ENCODE measurements around the gene CACNA1C. TPM values are rescaled to one million over a fixed set of nuclear protein-coding genes. Genes with fewer than 3 reads are reported as not detected.

Gene CACNA1C
- total and polyA plus RNA-seq, 2 of the 4 experiments (the other 2 are of a cell fraction), result 1.6 to 2.6 TPM

GRCh38 chr12:2679068-2679815 lies 626.5 kb downstream of the CACNA1C start:
- CTCF ChIA-PET, result interaction anchor here (1.4 kb wide), 1 partner anchor 134 kb away, joined by 3 read pairs; no protein-coding TSS in a partner anchor
- in situ Hi-C loops (cut with MboI; ENCODE audit: low sequenced_read_pairs), result no loop called here
- 88% methylated on average over 16 of the region's 33 CpGs; no CpG with 5 or more reads in 1 of the 2 experiments for WGBS, 2 experiments (ENCODE audit: extremely low coverage in 2 of 2, insufficient read length in 1 of 2)

More at GRCh38 chr12:2679068-2679815, 626.5 kb downstream of the CACNA1C start:
- Histone ChIP-seq H2AK5ac (ENCODE audit: low read depth, low read length) (no peak overlapping the region), H3K9me1 (ENCODE audit: insufficient read depth, low read length) (no peaks in the 10 kb centered on the region), H3K4me1 (ENCODE audit: control insufficient read depth, insufficient read depth, low read length) (no peaks in the 10 kb centered on the region), H3K9ac (ENCODE audit: low read depth, low read length) (no peak overlapping the region), H2BK20ac (ENCODE audit: low read depth, low read length) (no peak overlapping the region), H2BK120ac (ENCODE audit: low read depth, low read length) (no peak overlapping the region), H3K23ac (ENCODE audit: low read depth, low read length) (no peak overlapping the region), H4K5ac (ENCODE audit: low read depth, low read length) (no peak overlapping the region), H3K4me2 (ENCODE audit: low read depth, low read length) (no peak overlapping the region), H4K20me1 (ENCODE audit: insufficient read depth, low read length) (no peaks in the 10 kb centered on the region), H3K9me3 (ENCODE audit: control insufficient read depth, insufficient read depth, low read length) (no peaks in the 10 kb centered on the region), H3K18ac (ENCODE audit: low read depth, low read length) (no peak overlapping the region), H2AK9ac (replicated peaks; ENCODE audit: low read depth, low read length, poor library complexity) (no peak overlapping the region), H3K79me1 (ENCODE audit: low read depth in 1 of 2, low read length in 2 of 2) (no peaks in the 10 kb centered on the region), H3K4ac (ENCODE audit: low read depth, low read length) (no peak overlapping the region), H2AFZ (replicated peaks; ENCODE audit: low read length, poor library complexity) (no peak overlapping the region), H2BK15ac (ENCODE audit: low read depth, low read length) (no peak overlapping the region), H3K27me3 (ENCODE audit: control insufficient read depth, insufficient read depth, low read length) (no peaks in the 10 kb centered on the region), H2BK5ac (ENCODE audit: low read depth, low read length, poor library complexity, severe bottlenecking) (no peak overlapping the region), H4K91ac (ENCODE audit: insufficient read depth, low read depth, low read length) (no peak overlapping the region), H3K36me3 (ENCODE audit: control insufficient read depth, insufficient read depth, low read length) (peaks cover 31% of the 10 kb centered on the region), H4K8ac (ENCODE audit: low read depth in 2 of 2, low read length in 2 of 2) (no peak overlapping the region), H3K27ac (ENCODE audit: insufficient read depth, low read length) (no peak overlapping the region), H3K56ac (ENCODE audit: extremely low read depth, insufficient read depth, low read length) (no peak overlapping the region), H3K14ac (replicated peaks; ENCODE audit: low read depth, low read length) (no peak overlapping the region), H3K4me3 (ENCODE audit: insufficient read depth, low read depth, low read length) (no peak overlapping the region)
- POLR2A ChIA-PET (ENCODE audit: unreplicated experiment), result no interaction called here
- no peak for TF ChIP-seq SMC3 (IDR thresholded peaks at IDR 0.05; ENCODE audit: low read depth, low read length)
- no peak for TF ChIP-seq USF2 (IDR thresholded peaks at IDR 0.05; ENCODE audit: low read depth, low read length)
- TF ChIP-seq MAZ (IDR thresholded peaks at IDR 0.05; ENCODE audit: borderline replicate concordance, low read depth, low read length), result no peak
- no peak for TF ChIP-seq CHD1 (IDR thresholded peaks at IDR 0.05; ENCODE audit: low read depth, low read length)
- TF ChIP-seq CEBPB (IDR thresholded peaks at IDR 0.05; ENCODE audit: low read depth, low read length), result no peak
- TF ChIP-seq ELK1 (IDR thresholded peaks at IDR 0.05; ENCODE audit: borderline replicate concordance, low read depth, low read length), result no peak
- TF ChIP-seq POLR2A (IDR thresholded peaks at IDR 0.05; ENCODE audit: low read depth, low read length), result no peak
- no peak for TF ChIP-seq MAFK (IDR thresholded peaks at IDR 0.05; ENCODE audit: low read depth, low read length)
- TF ChIP-seq FOS (IDR thresholded peaks at IDR 0.05; ENCODE audit: low read depth, low read length), result no peak
- TF ChIP-seq RCOR1 (IDR thresholded peaks at IDR 0.05; ENCODE audit: insufficient replicate concordance, low read length), result no peak
- no peak for TF ChIP-seq MXI1 (IDR thresholded peaks at IDR 0.05; ENCODE audit: borderline replicate concordance, low read depth, low read length)
- no TSS peak for BruUV-seq (replicated peaks)
- DNase-seq, result no peak
- dilution Hi-C loops (cut with HindIII; ENCODE audit: low sequenced_read_pairs, unreplicated experiment), result no loop called here
- ATAC-seq (ENCODE audit: low read depth), result no peak
- intact Hi-C loops (cut with micrococcal nuclease), result no loop called here

Measured in IMR-90 (cell line).